Measurements from ENCODE around the gene CALU. TPM values are rescaled to one million over a fixed set of nuclear protein-coding genes. Genes with fewer than 3 reads are reported as not detected.

CALU gene
- total RNA-seq, 1 donor from 2014 or later, result 516 TPM

DNA sequence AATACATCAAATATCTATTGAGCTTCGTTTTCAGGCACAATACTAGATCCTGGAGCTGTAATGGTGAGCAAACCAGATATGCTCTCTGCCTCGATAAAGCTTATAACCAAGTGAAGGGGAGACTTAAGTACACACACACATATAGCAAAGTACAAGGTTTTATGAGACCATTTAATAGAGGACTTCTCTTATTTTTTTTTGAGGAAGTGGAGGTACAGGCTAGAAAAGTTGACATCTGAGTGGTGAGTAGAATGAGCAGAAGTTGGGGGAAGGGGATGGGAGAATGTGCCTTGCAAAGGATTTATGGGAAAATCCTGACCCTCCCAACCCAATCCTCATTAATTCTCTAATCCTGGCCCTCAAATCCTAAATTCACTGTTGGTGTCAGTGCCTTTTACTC is 60.3 kb downstream of the CALU start:
- H3K27me3 Mint-ChIP-seq (ENCODE audit: unreplicated experiment), result no peaks in the 10 kb centered on the region
- H3K27ac Mint-ChIP-seq (ENCODE audit: unreplicated experiment), result no peak overlapping the region
- TF ChIP-seq, protein P1, sequence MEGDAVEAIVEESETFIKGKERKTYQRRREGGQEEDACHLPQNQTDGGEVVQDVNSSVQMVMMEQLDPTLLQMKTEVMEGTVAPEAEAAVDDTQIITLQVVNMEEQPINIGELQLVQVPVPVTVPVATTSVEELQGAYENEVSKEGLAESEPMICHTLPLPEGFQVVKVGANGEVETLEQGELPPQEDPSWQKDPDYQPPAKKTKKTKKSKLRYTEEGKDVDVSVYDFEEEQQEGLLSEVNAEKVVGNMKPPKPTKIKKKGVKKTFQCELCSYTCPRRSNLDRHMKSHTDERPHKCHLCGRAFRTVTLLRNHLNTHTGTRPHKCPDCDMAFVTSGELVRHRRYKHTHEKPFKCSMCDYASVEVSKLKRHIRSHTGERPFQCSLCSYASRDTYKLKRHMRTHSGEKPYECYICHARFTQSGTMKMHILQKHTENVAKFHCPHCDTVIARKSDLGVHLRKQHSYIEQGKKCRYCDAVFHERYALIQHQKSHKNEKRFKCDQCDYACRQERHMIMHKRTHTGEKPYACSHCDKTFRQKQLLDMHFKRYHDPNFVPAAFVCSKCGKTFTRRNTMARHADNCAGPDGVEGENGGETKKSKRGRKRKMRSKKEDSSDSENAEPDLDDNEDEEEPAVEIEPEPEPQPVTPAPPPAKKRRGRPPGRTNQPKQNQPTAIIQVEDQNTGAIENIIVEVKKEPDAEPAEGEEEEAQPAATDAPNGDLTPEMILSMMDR (IDR thresholded peaks at IDR 0.05), result no peak
- H3K4me3 Mint-ChIP-seq (ENCODE audit: unreplicated experiment), result no peak overlapping the region
- H3K4me1 Mint-ChIP-seq (ENCODE audit: unreplicated experiment), result no peaks in the 10 kb centered on the region
- DNase-seq (ENCODE audit: extremely low spot score, unreplicated experiment), result no peak
- H3K36me3 Mint-ChIP-seq (ENCODE audit: unreplicated experiment), result peaks cover 7% of the 10 kb centered on the region
- no peaks in the 10 kb centered on the region for H3K9me3 Mint-ChIP-seq (ENCODE audit: unreplicated experiment)

DNA sequence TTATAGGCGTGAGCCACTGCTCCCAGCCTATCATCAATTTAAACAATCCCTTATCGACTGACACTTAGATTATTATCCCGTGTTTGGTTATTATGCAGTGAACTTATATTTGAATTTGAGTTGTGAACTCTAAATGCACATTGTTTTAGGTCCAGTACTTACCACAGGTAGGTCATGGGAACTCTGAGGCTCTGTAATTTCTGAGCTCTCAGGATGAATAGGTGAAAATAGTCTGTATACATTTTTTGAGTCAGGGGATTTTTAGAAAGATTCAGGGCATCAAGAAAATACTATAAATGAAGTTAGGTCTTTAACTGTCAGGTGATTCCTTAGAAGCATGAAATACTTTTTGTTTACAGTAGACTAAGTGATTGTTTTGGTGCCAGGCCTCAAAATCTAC is 61.4 kb downstream of the CALU start:
- TF ChIP-seq, protein P1 (IDR thresholded peaks at IDR 0.05), result no peak
- Mint-ChIP-seq H3K4me3 (ENCODE audit: unreplicated experiment) (no peak overlapping the region), H3K27ac (ENCODE audit: unreplicated experiment) (no peak overlapping the region), H3K36me3 (ENCODE audit: unreplicated experiment) (peaks cover 4% of the 10 kb centered on the region), H3K27me3 (ENCODE audit: unreplicated experiment) (no peaks in the 10 kb centered on the region), H3K9me3 (ENCODE audit: unreplicated experiment) (no peaks in the 10 kb centered on the region), H3K4me1 (ENCODE audit: unreplicated experiment) (no peaks in the 10 kb centered on the region)
- DNase-seq (ENCODE audit: extremely low spot score, unreplicated experiment), result no peak

DNA sequence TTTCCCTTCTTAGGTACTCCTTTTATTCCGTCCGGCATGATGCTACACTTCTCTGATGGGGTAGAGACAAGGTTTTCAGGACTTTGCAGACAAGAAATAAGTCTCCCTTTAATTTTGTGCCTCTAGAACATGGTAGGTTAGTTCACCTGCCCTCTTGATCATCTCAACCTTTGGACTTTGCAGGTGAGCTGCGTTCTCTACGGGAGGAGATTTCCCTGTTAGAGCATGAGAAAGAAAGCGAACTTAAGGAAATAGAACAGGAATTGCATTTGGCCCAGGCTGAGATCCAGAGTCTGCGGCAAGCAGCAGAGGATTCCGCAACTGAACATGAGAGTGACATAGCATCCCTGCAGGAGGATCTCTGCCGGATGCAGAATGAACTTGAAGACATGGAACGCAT is 61.8 kb downstream of the CALU start:
- Mint-ChIP-seq H3K4me1 (ENCODE audit: unreplicated experiment) (no peaks in the 10 kb centered on the region), H3K27me3 (ENCODE audit: unreplicated experiment) (no peaks in the 10 kb centered on the region), H3K36me3 (ENCODE audit: unreplicated experiment) (peaks cover 4% of the 10 kb centered on the region), H3K4me3 (ENCODE audit: unreplicated experiment) (no peak overlapping the region), H3K27ac (ENCODE audit: unreplicated experiment) (no peak overlapping the region), H3K9me3 (ENCODE audit: unreplicated experiment) (no peaks in the 10 kb centered on the region)
- no peak for DNase-seq (ENCODE audit: extremely low spot score, unreplicated experiment)
- TF ChIP-seq, protein P1 (IDR thresholded peaks at IDR 0.05), result no peak

DNA sequence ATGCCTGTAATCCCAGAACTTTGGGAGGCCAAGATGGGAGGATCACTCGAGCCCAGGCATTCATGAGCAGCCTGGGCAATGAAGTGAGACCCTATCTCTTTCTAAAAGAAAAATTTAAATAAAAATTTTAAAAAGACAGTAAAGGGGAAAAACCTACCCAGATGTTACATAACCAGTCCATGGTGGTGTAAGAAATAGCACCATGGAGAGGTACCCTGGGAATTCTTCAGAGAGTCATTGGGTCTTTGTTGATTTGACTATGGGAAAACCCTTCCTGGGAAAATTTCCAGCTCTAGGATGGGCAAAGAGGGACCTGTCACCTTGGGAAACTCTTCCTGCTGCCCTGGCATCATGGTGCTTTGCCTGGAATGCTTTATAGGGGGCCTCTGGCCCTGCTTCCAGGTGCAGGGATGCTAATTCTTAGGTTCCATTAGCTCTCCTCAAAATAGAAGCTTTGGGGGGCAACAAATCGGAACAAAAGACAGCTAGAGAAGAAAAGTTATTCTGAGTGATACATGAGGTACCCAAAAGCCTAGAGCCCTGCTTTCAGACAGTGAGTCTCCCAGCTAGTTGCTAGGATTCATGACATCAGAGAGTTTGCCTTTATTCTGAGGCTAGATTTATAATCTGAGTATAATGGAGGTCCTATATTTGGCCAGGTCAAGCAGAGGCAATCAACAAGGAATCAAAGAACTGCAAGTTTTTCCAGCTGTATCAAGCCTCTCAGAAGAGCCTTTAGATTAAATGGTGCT is 62.7 kb downstream of the CALU start:
- peaks cover 10% of the 10 kb centered on the region for H3K36me3 Mint-ChIP-seq (ENCODE audit: unreplicated experiment)
- H3K4me3 Mint-ChIP-seq (ENCODE audit: unreplicated experiment), result no peak overlapping the region
- no peak for DNase-seq (ENCODE audit: extremely low spot score, unreplicated experiment)
- H3K27me3 Mint-ChIP-seq (ENCODE audit: unreplicated experiment), result no peaks in the 10 kb centered on the region
- TF ChIP-seq, protein P1 (IDR thresholded peaks at IDR 0.05), result no peak
- H3K4me1 Mint-ChIP-seq (ENCODE audit: unreplicated experiment), result no peaks in the 10 kb centered on the region
- no peaks in the 10 kb centered on the region for H3K9me3 Mint-ChIP-seq (ENCODE audit: unreplicated experiment)
- H3K27ac Mint-ChIP-seq (ENCODE audit: unreplicated experiment), result no peak overlapping the region

DNA sequence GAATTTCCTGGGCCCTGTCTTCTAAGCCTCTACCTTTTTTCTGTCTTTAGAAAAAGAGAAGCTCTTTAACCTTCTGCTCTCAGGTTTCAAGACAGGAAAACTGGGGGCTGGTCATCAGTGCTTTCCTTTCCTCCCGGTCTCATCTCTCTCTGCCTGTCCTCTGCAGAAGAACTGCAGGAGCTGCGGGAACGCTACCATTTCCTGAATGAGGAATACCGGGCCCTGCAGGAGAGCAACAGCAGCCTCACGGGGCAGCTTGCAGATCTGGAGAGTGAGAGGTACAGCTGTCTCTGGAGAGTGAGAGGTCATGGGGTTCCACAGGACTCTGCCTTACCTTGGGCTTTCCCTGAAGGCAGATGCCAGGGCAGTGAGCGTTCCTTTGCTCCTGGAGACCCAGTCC is 65.3 kb downstream of the CALU start:
- no peaks in the 10 kb centered on the region for H3K27me3 Mint-ChIP-seq (ENCODE audit: unreplicated experiment)
- H3K4me3 Mint-ChIP-seq (ENCODE audit: unreplicated experiment), result no peak overlapping the region
- TF ChIP-seq, protein P1 (IDR thresholded peaks at IDR 0.05), result no peak
- H3K27ac Mint-ChIP-seq (ENCODE audit: unreplicated experiment), result no peak overlapping the region
- H3K4me1 Mint-ChIP-seq (ENCODE audit: unreplicated experiment), result no peaks in the 10 kb centered on the region
- DNase-seq (ENCODE audit: extremely low spot score, unreplicated experiment), result no peak
- H3K36me3 Mint-ChIP-seq (ENCODE audit: unreplicated experiment), result peaks cover 10% of the 10 kb centered on the region
- no peaks in the 10 kb centered on the region for H3K9me3 Mint-ChIP-seq (ENCODE audit: unreplicated experiment)
